Hematopoietic multipotent progenitor cell treated with erythropoietin and hydrocortisone succinate and interleukin-3 and kit ligand, for 6 days (in vitro differentiated cells): ENCODE data around the gene IL21.
A peak's percentile ranks its signal among the peaks of the same experiment; 100 is the strongest.
"Not testable (repeated sequence)": the region's sequence is repeated elsewhere in the genome, so short reads cannot be mapped to it uniquely, and the experiment has no call there.

ENCODE experiments used
- DNase-seq: peaks from one replicate; pipeline ENCODE4 v3.0.0-alpha.2; 2015

The IL21 gene

DNA sequence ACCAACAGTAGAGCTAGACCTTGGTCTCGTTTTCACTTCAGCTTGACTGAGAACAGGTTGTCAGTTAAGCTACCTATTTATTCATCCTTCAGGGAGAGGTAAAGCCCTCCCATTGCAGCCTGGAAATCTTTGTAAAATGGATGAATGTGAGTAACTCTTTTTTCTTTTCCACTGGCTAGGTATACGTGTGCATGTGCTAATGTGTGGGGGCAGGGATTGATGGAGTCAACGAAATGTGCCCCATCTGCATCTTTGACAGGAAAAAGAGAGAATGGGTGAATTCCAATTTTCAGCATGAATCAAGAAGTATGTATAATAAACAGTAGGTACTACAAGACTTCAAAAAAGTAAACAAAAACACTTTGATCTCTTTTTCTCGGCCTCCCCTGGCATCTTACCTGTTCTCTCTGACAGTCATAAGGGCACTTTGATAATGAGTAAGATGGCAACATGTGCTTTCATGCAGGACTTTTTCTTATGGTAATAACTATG, at the start of gene IL21:
Gene IL21, minus strand, starts transcription at position 51 of the 492 bp plus-strand sequence. CDS start 55 bp downstream, outside the sequence.
- no peak for DNase-seq

DNA sequence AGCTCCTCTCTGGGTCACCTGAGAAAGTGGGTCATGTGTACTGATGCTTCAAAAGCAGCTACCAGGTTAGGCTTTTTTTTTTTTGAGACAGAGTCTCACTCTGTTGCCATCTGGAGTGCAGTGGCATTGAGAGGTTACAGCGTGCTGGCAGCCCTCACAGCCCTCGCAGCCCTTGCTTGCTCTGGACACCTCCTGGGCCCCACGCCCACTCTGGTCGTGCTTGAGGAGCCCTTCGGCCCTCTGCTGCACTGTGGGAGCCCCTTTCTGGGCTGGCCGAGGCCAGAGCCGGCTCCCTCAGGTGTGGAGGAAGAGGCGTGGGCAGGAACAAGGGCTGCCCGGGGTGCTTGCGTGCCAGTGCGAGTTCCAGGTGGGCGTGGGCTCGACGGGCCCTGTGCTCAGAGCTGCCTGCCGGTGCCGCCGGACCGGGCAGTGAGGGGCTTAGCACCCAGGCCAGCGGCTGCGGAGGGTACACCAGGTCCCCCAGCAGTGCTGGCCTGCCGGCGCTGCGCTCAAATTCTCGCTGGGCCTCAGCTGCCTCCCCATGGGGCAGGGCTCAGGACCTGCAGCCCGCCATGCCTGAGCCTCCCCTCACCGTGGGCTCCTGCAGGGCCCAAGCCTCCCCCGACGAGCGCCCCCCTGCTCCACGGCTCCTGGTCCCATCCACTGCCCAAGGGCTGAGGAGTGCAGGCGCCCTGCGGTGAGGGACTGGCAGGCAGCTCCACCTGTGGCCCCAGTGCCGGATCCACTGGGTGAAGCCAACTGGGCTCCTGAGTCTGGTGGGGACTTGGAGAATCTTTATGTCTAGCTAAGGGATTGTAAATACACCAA, 49.3 kb upstream of the IL21 start:
- DNase-seq = no peak

- DNase-seq = no peak
Measured at GRCh38 chr4:122668241-122668640, 47.4 kb upstream of the IL21 start.

DNA sequence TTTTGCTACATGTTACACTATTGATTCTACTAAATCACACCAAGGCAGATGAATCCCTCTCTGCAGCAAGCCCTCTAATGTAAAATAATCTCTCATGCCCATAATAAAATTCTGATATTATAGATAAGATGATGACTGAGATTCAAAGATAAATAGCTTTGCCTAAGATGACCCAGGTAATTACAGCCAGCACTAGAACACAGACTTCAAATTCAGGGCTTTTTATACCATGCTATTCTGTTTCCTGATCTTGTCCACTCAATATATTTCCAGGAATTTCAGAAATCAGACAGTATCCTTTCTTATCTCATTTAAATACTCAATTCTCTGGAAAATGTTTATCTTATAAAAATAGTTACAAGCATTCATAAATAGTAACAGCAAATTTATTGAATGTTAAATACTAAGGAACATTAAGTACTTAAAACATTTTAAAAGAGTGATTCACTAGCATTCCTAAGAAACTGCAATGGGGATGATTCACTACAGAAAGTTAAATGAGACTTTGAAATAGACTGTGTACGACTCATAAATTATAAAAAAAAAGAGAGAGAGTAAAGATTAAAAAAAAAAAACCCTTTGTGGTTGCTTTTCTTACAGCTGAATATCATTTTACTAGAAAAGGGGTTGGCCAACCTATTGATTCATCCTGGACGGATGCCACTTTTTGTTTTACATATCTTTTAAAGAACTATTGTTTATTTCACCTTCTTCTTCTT, 45.8 kb upstream of the IL21 start:
- no peak for DNase-seq

DNA sequence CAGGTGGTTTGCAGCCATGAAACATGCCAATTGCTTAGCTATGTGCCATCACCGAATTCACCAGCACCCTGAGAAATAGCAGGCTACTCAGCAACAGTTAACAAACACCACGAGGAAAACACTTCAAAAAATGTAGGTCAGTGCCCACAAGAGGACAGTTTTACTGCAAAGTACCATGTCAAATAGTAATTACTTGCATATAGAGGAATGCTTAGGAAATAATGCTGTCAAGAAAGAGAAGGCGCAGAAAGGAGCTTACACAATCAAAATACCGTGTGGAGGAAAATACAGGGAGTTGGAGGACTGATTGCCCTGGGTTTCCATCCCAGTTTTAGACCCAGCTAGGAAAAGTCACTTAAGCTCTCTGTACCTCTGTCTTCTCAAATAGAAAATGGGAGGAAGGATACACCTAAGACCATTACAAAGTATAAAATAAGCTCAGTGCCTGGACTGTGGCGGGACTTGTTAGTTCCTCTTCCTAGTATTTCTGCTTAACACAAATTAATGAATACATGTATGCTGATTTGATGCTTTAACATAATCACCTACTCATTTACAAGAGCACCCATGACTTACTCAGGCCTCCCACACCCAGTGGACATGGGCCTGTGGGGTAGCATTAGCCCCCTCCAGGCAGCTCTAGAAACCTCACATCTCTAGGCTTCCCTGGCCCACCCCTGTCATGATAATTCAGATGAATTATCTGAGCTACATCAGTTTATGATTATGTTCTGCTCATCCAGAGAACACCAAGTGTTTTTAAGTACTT, 44.5 kb upstream of the IL21 start:
- no peak for DNase-seq

- DNase-seq = no peak
Measured at GRCh38 chr4:122663814-122664610, 43.1 kb upstream of the IL21 start.

- no peak for DNase-seq
Measured at GRCh38 chr4:122663291-122663690, 42.4 kb upstream of the IL21 start.

GRCh38 chr4:122662701-122663100, 41.8 kb upstream of the IL21 start:
- no peak for DNase-seq

GRCh38 chr4:122661176-122662160, 40.6 kb upstream of the IL21 start:
- DNase-seq = peak; percentile 15

DNA sequence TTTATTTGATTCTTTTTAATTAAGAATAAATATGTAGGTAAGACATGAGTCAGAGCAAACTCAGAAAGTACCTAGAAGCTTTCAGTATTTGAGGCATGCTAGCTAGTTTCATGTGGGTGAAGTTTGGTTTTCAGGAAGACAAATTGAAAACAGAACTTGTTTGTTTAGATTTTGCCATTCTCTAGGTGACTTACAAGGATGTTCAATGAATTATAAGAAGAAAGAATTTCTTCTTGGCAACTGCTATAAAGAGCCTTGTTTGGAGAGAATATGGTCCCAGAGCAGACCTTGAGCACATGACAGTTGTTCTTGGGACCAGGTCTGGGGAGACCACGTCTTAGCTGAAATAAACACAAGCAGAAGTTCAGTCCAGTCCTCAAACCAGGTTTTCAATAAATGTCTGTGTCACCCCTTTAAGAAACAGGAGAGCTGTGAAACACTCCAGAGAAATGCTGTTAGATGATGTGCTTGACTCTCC, 38.0 kb upstream of the IL21 start:
- no peak for DNase-seq

DNA sequence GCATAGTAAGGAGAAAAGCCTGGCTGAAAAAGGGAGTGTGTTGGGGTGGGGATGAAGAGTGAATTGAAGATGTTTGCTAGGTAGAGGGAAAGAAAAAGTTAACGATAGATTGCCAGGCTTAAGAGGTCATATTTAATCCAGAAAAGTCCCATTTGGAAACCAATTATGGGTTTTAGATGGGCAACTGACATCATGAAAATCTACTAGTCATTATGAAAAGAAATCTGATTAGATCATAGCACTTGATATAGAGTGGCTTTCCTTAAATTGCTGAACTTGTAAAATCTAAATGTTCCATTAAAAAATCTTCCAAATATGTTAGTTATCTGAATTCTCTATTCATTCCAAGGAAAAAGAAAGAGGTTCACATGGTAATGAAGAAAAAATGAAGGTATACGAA, 37.5 kb upstream of the IL21 start:
- no peak for DNase-seq

DNA sequence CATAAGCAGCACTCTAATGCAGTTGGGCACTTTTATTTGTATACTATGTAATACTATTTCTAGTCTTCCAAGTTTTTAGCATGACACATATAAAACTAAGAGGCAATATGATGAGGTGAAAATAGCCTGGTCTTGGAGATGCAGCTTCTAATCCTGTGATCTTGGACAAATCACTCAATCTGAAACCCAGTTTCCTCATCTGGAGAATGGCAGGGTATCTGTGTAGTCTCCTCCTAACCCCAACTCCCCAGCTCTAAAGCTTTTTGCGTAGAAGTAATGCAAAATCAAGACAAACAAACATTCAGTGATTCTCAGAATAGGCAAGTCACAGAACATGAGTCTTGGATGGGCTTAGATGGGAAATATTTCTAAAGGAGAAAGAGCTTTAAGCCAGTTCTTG, 36.7 kb upstream of the IL21 start:
- no peak for DNase-seq

GRCh38 chr4:122656583-122656982, 35.7 kb upstream of the IL21 start:
- not testable (repeated sequence) for DNase-seq

GRCh38 chr4:122652379-122652778, 31.5 kb upstream of the IL21 start:
- peak; percentile 70 for DNase-seq

DNA sequence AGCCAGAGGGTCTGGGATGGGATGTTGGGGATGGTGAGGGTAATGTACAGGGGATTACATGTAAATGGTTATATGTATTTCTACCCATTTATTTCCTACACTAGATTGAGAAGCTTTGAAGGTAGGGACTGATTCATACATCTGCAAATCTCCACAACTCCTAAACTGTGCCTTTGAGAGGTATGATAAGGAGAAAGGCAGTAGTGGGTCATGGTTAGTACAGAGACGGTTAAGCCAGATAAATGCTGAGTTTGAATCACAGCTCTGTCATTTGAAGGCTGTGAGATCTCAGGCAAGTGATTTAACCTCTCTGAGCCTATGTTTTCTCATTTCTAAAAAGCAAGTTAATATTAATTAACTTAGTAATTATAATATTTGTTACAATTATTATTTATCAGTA, 29.3 kb upstream of the IL21 start:
- no peak for DNase-seq

GRCh38 chr4:122647656-122648055, 26.8 kb upstream of the IL21 start:
- DNase-seq = no peak

GRCh38 chr4:122643257-122643656, 22.4 kb upstream of the IL21 start:
- DNase-seq = no peak

GRCh38 chr4:122639181-122639580, 18.3 kb upstream of the IL21 start:
- no peak for DNase-seq

DNA sequence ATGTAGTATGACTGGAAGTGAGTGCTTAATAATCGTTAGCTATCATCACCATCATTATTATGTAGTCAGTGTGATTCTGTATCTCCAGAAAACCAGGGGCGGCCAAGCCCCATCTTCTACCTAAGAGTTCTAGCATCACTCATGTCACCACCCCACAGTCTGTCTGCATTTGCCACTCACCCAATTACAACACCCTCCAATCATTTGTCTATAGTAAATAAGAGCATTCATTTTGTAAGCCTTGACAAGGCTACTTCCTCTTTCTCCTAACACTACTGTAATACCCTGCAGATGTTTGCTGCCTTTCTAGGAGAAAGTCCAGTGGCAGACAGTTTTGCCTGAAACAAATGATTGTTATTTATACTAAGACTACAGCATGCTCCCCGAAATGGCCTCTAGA, 15.8 kb upstream of the IL21 start:
- DNase-seq = peak; percentile 47

DNA sequence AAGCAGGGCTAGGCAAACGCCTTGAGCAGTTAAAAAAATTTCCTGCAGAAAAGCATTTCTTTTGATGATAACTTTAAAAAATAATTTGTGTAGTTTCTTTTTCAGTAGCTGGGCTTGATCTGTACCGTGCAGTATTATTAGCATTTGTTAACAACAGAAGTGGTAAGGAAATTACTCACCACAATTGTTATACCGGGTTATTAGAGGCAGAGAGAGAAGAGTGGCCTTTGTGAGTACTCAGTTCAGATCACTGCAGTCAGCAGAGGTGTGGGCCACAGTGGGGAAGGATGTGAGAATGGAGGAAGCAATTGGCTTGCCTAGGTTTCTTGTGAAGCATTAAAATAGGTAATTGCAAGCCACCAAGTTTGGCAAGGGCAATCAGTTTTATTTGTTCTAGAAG, 14.3 kb upstream of the IL21 start:
- DNase-seq = no peak

DNA sequence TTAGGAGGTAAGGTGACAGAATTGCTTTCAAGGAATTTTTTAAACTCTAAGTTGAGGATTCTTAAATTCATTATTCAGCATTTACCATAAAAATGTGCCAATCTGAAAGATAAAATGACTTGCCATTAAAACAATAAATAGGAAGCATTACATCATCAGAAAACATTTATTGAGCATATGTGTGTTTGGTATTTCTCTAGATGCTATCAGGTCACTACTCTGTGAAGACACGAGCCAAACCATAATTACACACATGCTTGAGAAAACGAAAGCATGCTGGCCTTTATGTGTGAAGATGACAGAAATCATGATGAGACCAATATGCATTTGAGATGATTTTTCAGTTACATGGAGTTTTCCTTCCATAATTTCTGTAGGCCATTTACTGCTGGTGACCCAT, 12.3 kb upstream of the IL21 start:
- DNase-seq = no peak
